ENCODE data around the gene CNNM3.

DNA sequence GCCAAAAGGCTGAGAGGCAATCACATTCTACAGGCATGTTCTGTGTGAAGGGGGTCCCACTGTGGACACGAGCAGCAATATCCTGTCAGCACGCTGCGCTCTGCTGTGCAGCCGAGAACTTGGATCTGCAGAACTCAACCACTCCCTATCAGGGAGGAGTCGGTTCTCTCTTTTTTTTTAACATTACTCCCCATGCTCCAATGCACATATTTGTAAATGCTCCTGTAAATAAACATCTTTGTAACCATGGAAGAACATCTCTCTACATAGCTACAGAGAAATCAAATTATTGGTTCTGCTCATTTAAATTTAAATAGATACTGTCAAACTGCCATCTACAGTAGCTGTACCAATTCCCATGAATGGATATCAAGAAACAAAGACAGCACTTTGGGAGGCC is 30.8 kb downstream of the CNNM3 start:
- TF ChIP-seq, protein P1, sequence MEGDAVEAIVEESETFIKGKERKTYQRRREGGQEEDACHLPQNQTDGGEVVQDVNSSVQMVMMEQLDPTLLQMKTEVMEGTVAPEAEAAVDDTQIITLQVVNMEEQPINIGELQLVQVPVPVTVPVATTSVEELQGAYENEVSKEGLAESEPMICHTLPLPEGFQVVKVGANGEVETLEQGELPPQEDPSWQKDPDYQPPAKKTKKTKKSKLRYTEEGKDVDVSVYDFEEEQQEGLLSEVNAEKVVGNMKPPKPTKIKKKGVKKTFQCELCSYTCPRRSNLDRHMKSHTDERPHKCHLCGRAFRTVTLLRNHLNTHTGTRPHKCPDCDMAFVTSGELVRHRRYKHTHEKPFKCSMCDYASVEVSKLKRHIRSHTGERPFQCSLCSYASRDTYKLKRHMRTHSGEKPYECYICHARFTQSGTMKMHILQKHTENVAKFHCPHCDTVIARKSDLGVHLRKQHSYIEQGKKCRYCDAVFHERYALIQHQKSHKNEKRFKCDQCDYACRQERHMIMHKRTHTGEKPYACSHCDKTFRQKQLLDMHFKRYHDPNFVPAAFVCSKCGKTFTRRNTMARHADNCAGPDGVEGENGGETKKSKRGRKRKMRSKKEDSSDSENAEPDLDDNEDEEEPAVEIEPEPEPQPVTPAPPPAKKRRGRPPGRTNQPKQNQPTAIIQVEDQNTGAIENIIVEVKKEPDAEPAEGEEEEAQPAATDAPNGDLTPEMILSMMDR (IDR thresholded peaks at IDR 0.05) = no peak
- TF ChIP-seq POLR2AphosphoS5 (IDR thresholded peaks at IDR 0.05; ENCODE audit: low read depth, low read length) = no peak
